HG02678 (cell line): ENCODE results near the gene RELN.
A peak's percentile ranks its signal among the peaks of the same experiment; 100 is the strongest.
"Not testable (repeated sequence)": the region's sequence is repeated elsewhere in the genome, so short reads cannot be mapped to it uniquely, and the experiment has no call there.

ENCODE experiments used
- ATAC-seq: cut with Tn5 transposase; IDR thresholded peaks from one replicate; pipeline ENCODE4 v1.9.1; 2021; ENCODE audit warnings: mild to moderate bottlenecking, moderate library complexity; ENCODE audit not compliant: unreplicated experiment

RELN gene

DNA sequence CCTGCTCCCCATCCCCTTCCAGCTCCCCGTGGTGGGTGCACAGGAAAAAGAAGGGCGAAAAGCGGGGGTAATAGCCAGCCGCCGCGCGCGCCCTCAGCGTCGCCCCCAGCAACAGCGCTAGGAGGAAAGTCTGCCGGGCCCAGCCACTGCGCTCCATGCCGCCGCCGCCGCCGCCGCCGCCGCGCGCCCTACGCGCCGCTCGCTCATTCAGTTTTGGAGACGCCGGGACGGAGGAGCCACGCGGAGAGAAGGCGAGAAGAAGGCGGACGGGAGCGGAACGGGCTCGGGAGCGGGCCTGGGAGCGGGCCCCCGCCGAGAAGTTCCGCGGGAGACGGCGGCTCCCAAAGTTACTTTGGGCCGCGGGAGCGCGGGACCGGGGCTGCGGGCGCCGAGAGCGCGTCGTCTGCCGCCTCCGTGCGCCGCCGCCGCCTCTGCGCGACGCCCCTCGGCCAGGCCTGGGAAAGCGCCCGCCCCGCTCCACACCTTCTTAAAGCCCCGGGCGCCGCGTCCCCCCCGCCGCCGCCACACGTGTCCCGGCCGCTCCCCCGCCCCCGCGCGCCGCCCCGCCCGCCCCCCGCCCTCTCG, at the start of gene RELN:
Gene RELN (minus strand): TSS at position 459 of the 585 bp plus-strand sequence. CDS start 302 bp downstream, at position 157.
- ATAC-seq: no peak

DNA sequence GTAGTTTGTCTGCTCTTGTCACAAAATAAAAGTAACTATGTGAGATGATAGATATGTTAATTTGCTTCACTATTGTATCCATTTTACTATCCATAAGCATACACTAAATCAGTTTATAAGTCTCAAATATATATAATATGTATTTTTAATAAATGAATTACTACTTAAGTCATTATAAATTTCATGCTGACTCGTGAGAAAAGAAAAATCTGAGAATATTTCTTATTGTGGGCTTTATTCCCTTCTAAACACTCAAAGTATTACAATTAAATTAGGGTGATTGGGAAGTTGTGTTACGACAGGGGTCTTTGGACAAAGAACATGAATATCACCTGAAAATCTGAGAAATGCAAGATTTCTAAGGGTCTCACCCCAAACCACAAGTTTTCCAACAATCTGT, 48.7 kb upstream of the RELN start:
- no peak for ATAC-seq

DNA sequence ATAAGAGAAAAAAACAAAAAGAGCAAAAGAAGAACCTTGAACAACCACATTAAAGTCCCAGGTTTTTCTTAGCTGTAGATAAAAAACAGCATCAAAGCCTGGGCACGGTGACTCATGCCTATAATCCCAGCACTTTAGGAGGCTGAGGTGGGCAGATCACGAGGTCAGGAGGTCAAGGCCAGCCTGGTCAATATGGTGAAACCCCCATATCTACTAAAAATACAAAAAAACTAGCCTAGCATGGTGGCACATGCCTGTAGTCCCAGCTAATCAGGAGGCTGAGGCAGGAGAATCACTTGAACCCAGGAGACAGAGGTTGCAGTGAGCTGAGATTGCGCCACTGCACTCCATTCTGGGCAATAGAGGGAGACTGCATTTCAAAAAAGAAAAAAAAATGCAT, 47.4 kb upstream of the RELN start:
- not testable (repeated sequence) for ATAC-seq

DNA sequence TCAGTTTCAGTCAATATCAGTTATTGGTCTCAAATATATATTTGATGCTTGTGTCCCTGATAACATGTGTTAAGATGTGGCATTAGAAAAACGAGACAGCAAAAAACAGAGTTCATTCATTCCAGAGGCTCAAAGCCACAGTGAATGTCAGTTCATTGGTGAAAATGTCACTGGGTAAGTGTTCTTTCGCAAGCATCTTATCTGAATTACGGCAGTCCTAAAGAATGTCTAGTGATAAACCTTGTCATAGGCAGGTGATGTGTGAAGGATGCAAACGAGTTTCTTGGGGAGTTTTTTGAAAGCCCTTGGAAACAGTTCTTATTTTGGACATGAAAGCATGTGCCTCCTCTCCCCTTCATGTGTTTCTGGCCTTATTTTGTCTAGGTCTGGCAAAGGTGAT, 45.9 kb upstream of the RELN start:
- ATAC-seq: no peak

DNA sequence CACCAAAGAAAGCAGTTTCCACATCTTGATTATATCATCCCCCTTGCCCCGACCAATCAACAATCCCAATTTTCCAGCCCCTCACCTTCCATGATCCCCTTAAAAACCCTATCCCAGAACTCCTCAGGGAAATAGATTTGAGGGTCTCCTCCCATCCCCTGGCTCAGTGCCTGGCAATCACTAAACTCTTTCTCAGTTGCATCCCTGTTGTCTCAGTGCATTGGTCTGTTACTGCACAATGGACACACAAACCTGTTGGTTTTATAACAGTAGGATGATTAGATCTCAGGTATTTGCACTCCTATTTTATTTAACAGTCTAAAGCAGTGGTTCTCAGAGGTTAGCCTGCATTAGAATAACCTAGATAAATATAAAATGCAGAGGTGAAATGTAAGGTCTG, 45.2 kb upstream of the RELN start:
- no peak for ATAC-seq

DNA sequence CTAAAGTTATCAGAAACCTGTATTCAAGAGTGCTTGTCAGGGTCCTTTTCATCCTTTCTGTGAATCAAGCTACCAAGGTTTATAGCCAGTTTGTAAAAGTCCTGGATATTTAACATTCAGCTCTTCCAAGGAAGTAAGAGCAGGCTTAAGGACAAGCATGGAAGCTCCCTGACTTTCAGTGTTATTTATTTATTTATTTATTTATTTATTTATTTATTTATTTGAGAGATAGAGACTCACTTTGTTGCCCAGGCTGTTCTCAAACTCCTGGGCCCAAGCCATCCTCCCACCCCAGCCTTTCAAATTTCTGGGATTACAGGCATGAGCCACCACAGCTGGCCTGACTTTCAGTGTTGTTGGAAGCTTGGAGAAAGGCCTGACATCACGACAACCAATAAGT, 44.4 kb upstream of the RELN start:
- no peak for ATAC-seq

DNA sequence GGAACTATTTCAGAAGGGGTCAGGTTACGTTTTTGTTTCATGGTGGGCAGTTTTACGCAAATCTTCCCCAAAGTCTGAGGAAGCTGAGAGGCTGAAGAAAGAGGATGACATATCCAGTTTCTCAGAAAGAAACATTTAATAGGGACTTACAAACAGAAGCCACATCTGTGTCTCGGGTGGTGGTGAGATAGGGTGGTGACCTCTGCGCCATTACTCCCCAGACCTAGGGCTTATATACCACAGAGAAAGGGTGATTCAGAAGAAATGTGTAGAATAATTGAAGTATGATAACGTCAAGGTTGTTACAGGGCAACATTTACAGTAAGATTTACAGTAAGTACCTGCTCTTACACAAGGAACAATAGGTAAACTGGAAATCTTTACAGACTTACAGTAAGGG, 43.0 kb upstream of the RELN start:
- ATAC-seq: no peak

DNA sequence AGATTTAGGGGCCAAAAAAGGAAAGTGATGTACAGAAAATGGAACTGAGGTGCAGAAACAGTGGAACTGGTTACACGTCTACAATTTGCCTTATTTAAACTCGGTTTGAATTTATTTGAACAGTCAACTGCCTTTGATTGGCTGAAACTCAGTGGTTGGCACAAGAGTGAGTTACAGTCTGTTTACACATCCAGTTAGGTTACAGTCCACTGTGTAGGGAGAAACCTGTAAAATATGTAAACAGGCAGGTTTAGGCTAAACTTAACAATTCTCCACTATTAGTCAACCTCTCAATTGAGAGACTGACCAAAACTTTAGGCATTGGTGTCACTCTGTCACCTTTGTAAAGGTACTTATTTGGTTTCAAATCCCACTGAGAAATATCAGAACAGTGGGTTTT, 40.3 kb upstream of the RELN start:
- ATAC-seq: no peak

DNA sequence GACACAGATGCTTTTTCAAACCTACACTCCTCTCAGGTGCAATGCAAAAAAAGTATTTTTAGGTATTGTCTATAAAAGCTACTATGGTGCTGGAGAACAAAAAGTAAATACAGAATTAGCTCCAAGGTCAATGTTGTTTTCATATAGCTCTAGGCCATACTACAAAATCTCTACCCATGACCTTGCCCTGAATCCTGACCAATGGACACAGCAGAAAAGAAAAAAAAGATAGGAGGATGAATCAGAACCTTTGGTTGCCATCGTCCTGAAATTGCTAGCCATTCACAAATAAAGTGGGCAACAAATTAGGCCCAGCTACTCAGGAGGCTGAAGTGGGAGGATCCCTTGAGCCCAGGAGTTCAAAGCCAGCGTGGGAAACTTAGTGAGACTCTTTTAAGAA, 35.2 kb upstream of the RELN start:
- no peak for ATAC-seq

DNA sequence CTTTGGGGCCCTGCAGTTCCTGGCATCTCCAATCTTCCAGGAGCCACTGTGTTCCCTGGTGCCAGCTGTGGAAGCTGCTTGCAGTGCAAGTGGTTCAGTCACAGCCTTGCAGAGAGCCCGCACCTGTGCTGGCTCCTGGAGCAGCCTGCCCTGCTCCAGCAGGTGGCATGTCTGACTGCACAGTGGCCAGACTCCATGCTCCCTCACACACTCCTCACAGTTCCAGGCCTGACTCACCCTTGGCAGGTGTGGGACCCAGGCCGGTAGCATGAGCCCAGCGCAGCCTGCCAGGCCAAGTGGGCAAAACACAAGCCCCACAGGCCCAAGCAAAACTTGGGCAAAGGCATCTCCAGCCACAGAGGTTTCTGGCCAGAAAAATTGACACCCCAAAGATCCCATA, 33.6 kb upstream of the RELN start:
- ATAC-seq: no peak

DNA sequence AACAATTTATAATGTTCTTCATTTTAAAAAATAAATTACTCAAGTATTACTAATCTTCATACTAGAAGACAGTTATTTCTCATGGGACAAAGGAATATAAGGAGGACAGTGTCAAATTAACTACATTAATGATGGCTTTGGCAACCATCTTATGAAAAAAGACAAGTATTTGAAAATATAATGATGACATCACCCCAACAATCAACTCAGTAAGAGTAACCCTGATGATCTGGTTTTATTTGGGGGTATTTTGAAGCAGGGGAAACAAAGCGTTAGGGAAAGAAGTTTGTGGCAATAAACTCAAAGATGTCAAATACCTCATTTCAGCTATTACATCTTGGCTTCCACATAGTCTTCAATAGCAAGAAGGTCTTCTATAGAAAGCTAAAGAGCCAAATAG, 29.0 kb upstream of the RELN start:
- no peak for ATAC-seq

DNA sequence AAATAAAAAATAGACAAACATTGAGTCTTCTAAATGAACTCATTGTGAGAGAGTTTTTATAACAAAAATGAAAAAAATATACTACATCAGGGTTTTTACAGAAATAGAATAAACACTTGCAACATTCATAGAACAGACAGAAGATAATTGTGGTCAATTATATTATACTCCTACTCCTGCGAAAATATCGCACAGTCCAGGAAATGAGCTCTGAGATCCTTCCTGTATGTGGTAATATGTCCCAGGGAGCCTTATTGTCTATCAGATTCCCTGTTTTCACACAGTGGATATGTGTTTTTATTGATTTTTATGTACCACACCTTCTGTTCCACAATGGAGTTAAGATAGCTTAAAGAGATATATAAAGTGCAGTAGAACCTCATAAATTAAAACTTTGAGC, 27.5 kb upstream of the RELN start:
- ATAC-seq: no peak

DNA sequence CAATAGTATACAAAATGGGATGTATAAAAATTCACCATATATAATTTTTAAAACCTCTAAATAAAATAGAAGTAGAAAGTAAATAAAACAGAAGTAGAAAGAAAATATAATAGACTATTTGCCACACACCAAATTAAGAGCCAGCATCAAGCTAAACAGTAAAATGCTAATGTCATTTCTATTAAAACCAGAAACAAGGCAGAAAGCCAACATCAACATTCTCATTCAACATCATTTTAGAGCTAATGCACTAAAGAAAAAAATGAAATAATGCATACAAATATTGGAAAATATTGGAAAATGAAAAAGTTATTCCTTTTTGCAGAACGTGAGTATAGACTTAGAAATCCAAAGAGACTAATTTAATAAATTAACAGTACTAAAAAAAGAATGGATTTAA, 23.4 kb upstream of the RELN start:
- no peak for ATAC-seq

DNA sequence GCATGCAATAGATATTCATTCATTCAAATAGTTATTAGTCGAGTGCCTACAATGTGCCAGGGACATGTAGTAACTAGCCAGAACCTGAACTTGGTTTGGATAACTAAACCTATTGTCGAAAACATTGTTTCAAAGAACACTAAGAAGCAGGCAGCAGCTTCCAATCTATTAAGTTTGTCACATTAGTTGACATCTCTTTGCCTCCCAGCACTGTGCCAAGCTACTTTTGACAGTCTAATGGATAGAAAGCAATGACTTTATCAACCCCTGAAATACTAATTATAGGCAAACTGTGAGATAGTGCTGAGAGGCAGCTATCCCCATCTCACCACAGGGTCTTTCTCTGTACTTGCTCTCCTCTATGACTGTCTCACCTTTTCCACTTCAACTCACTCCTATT, 22.4 kb upstream of the RELN start:
- no peak for ATAC-seq

DNA sequence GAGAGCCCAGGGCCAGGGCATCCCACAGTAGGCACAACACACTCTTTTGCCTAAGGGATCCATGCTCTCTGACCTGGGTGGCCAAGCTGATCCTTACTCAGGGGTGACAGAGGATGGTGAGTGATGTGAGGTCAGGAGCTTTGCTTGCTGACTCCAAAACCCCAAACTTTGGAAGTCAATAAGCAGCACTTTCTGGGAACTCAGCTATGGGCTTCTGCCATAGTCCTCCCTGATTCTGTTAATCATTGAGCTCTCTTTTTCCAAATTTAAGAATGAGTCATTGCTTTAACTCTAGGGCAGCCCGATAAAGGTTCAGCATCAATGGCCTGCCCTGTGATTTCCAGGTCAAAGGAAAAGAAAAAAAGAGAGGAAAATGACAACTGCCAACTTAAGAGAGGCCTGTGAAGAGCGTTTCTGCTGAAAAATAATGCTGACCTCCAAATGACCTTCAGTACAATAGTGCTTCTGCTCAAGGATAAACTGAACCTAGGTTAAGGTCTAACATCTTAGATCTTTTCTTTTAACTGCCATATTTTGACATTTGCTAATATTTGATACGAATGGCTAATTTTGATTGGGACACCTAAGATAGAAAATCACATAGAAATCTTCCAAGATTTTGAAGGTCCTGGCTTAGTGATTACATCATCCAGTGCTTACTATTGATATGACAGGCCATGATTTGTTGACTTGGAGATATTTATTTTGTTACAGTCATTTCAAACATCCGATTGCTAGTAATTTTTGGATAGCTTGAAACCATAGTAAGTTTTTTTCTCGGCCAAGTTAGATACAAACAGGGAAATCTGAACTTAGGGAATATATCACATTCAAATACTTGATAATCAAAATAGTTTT, 20.8 kb upstream of the RELN start:
- ATAC-seq: no peak

DNA sequence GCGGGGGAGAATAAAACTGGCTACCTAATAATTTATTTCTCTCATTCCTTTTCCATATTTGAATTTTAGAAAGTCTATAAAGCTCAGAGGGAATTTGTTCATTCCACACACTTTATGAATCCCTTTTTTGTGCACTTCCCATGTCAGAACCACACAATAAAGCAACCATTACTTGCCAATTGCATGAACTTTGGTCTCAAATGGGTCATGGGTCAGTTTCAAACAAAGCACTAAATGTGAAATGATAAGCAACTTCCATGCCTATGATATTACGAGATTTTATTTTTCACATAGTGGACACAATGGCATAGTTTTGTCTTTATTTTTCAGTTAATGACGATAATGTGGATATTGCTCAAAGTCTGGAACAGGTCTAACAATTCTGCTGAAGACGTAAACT, 18.6 kb upstream of the RELN start:
- ATAC-seq: no peak

DNA sequence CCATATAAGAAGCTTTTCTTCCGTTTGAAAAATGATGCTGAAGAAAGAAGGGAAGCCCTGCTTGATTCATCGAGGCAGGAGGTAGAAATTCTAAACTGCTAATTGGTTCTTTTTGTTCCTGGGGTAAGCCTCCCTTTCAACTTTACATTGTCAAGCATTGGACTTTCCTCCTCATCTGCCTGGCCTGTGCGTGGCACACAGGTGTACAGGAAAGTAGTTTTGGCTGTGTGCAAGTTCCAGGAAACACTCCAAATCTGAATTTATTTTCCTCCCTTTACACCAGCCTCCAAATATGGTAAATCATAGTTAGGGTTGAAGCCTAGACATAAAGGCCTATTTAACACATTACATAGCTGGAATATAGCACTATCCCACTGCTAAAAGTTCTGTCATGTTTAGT, 18.2 kb upstream of the RELN start:
- no peak for ATAC-seq

DNA sequence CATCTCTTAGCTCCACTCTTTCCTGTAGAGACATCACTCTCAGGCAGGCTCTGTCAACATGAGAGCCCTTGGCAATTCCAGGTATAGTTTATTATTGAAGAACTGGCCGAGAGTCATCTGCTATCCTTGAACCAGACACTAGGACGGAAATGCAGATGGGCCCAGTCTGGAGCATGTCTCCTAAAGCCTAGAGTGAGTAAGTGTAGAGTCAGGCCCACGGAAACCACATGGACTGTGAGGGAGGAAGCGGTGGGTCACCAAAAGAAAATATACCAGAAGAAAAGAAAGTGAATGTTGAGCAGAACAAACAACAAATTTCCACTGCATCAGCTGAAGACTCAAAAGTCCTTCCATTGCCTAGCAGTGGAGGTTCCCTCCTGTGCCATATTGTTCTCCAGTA, 15.7 kb upstream of the RELN start:
- no peak for ATAC-seq

DNA sequence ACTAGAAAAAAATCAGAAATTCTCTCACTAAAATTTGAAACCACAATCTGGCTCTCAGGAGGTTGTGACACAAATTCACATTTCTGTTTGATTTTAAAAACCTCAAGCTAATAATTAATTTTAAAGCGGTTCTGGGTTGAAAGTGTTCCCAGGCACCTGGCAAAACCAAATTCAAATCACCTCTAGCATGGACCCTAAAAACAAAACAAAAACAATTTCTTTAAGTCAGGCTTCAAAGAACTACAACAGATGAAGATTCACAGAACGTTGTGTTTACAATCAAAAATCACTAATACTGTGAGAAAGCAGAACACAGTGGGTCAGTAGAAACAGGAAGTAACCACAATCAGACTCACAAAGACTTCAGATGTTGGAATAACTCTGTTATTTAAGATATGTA, 7.2 kb upstream of the RELN start:
- peak; percentile 71 for ATAC-seq

DNA sequence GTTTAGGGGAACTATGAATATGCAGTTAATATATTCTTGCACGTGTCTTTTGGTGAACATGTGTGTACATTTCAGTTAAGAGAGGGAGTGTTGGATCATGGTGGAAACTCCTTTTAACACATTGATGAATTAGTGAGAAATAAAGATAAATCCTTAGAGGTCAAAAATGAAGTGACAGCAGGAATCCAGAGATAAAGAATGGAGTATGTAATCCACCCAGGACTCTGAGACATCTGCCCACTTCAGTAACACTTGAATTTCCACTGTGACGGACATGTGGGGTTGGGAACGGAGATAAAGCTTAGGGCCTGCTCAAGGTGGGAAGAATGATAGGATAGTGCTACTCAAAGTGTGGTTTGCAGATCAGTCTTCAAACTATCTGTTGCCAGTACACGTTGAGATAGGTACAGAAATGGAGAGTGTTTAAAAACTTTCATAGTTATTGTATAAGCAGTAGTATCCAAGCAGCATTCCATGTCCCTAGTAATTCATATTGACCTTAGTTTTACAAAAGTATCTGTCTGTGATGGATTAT, 6.6 kb upstream of the RELN start:
- ATAC-seq: no peak

DNA sequence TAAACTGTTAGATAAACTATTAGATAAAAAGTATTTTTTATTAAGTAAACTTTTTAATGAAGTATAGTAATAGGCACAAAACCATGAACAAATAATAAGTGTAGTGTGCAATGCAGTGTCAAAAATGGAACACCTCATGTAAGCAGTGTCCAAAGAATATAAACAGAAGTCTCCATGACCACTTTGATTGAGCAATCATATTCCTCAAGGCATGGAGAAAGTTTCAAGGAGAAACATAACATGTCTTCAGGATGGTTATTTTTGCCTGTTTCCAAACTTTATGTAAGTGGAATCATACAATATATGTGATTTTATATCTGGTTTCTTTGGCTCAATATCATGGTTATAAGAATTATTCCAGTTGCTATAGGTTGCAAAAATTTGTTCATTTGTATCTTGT, 6.1 kb upstream of the RELN start:
- no peak for ATAC-seq

DNA sequence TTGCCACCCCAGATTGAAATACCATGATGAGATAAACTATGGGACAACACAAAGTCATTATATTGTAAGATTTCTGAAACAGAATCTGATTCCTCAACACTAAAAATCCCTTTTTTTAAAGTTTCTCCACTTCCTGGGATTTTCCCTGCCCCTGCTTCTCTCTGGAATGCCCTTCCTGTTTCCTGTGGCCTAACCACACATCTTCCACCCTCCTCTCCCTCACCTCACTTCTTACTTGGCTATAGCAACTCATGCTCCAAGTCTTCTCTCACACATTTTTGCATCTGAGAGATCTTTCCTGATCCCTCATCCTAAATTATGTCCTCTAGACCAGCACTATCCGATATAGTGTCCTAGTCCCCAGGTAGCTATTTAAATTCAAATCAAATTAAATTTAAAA, 4.1 kb upstream of the RELN start:
- no peak for ATAC-seq

DNA sequence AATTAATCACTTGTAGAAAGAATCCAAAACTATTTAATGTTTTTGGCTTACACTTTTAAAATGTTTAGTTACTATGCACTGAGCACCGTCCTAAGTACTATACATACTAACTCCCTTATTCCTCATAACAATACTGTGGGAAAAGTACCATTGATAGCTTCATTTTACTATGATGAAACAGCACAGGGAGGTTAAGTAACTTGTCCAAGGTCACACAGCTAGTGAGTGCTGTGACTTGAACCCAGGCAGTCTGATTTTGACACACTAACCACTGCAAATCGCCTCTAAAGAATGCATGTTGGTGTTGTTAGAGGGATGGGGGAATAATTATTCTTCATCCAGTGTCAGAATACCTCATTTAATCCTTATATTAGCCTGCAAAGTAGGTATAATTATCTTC, 1.9 kb upstream of the RELN start:
- no peak for ATAC-seq
